OCI-LY3 (cell line): ENCODE results near the gene SENP6.
"Not testable (repeated sequence)": the region's sequence is repeated elsewhere in the genome, so short reads cannot be mapped to it uniquely, and the experiment has no call there.

Experiments used
- CTCF ChIP-seq: fragments of 200-600, 300-600 bp; sonication (generic); IDR thresholded peaks from 2 replicates; pipeline ENCODE4 v1.5.1; 2014; ENCODE audit warnings: antibody characterized with exemption, low read length, low read depth
- EZH2phosphoT487 ChIP-seq: fragments of 200-600 bp; shearing (Covaris generic); IDR thresholded peaks from 2 replicates; pipeline ENCODE4 v1.6.1; 2018; ENCODE audit warnings: antibody characterized with exemption, mixed run types, low read depth

GRCh38 chr6:75687535-75687934 lies 85.9 kb downstream of the SENP6 start:
- TF ChIP-seq CTCF, EZH2phosphoT487: not testable (repeated sequence)
